HT-29 (cell line): ENCODE measurements around the gene ABCB11. TPM values are rescaled to one million over a fixed set of nuclear protein-coding genes. Genes with fewer than 3 reads are reported as not detected.
"Not testable (repeated sequence)": the region's sequence is repeated elsewhere in the genome, so short reads cannot be mapped to it uniquely, and the experiment has no call there.

Source experiments
- DNase-seq: peaks from one replicate; pipeline ENCODE4 v3.0.0-alpha.2; 2015; ENCODE audit warnings: low spot score
- total RNA-seq: library from RNA; depleted of rRNA; stranded (reverse); fragments of >200 nt; shearing (Covaris generic); gene quantifications from 2 replicates; pipeline ENCODE4 v1.2.3, GENCODE V29; 2014; rRNA removed

ABCB11 gene
- total RNA-seq: 0.08 TPM in 1 of 2 replicates, not detected in the other

DNA sequence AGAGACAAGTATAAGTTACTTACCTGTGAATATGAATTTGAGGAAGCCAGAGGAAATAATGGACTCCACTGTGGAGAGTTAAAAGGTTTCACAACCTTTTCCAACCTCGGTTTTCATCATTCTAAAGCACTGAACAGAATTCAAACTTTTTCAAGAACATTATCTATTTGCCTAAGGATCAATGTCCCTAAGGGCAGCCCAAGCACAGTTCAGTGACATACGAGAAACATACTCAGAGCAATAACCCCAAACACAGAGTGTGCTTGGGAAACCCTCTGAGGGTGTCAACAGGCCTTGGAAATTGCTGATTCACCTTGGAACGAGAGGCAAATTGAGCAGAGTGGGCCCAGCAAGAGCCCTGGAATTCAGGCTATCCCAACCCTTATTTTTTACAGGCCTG is at the start of gene ABCB11:
Gene ABCB11, minus strand, starts transcription at position 123 of the 400 bp plus-strand sequence. CDS start 13,199 bp downstream, outside the sequence.
- no peak for DNase-seq

DNA sequence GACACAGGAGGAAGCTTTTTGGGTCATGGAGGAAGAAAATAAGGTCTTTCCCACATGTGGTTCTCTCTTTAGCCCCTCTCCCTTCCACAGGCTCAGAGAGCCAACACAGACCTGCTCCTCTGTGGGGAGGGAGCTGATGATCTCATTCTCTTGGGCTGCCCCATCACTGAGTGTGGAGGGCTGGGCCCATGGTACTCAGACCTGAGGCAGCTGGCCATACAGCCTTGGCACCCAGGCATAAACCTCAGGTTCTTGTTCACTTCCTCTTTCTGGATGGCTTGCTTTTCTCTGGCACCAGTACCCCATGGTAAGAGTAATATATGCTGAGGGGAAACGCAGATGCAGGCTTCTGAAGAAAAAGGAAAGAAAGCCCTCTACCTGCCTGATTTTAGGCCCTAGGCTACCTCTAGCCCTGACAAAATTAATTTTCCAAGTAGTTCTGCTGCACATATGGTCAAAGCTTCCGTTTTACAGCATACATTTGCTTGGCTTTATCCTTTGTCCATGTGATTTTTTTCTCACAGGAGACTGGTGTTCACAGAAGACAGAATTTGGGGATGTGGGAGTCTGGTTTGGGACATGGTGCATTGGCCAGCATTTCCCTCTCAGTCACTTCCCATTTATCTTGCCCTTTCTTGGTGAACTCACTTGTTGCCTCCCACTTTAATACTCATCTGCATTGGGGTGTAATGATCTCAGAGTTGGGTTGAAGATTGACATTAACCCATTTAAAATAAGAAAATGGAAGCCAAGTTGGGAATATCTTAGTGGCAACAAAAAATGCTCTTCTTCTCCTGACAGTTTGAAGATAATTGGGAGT is 49.3 kb upstream of the ABCB11 start:
- DNase-seq: no peak

DNA sequence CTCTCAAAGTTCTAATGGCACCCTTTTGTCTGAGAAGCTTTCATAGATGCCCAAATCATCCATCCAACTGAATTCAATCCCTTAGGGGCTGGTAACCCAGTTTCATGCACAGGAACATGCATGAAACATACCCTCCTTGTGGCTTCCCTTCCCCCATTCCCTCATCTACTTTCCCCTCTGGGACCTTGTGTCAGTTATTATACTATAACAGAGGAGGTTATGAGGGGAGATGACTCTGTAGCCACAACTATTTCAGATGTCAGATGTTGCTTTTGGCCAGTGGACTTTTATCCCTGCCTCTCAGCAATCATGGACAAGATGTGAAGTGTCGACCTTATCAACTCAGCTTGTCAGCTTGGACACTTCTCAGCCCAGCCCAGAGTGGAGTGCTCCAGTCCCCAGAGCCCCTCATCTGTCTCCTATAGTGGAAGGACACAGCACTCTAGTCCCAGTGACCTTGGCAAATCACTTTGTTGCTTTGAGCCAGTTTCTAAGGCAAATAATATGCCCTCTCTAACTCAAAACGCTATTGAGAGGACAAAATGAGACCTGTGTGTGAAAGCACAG is 46.6 kb upstream of the ABCB11 start:
- DNase-seq: no peak

DNA sequence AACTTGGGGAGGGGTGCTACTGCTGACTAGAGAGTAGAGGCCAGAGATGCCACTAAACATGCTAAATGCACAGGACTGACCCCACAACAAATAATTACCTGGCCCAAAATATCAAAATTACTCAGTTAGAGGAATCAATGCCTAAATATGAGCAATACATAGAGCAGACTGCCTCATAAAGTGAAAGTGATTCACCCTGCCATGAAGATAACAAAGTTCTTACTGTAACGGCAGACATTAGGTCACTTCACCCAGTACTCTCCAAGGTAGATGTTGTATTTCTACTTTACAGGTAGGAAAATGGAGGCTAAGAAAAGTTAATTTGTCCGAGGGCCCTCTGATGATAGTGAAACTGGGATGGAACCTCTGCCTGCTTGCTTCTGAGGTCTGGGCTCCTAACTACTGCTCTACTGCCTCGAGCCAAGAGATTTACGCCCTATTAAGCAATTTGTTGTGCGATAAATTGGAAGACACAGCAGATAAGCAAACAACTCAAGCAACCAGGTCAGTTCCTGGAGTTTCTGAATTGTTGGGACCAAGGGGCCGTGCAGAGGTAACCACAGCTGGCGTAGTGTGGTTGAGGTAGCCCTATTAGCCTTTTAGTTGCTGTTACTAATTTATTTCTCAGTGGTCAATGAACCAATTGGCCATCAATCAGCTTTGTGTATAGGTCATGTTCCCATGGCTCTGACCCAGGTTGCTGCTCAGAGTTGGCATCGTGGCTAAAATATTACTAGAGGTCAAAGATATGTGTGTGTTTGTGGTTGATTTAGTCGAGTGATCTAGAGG is 43.0 kb upstream of the ABCB11 start:
- no peak for DNase-seq

DNA sequence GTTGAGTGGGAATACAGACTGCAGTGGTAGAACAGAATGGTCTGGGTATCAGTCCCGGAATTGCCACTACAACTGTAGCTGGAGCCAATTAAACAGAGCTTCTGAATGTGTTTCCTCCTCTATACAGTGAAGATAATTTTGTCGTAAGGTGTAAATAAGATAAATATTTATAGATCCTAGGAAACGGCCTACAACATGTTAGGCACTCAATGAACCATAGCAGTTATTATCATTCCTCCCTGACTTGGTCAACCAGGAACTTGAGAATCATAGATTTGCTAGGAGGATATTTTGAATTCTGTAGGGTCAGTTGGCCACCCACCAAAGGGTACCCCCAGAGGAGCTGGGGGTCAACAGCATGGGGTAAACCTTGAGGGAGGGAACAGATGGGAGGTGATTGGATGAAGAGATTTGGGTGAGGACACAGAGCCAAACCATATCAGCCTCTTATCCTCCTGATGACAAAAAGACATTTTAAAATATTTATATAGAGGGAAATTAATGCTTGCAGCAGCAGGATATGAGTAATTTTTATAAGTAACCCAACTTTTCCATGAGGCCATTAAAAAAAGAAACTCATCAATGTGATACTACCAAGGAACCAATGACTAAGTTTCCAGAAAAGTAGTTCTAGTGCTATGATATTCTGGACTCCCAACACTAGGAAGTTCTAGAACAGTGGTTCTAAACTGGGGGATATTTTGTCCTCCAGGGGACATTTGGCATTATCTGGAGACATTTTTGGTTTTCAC is 42.3 kb upstream of the ABCB11 start:
- DNase-seq: no peak

DNA sequence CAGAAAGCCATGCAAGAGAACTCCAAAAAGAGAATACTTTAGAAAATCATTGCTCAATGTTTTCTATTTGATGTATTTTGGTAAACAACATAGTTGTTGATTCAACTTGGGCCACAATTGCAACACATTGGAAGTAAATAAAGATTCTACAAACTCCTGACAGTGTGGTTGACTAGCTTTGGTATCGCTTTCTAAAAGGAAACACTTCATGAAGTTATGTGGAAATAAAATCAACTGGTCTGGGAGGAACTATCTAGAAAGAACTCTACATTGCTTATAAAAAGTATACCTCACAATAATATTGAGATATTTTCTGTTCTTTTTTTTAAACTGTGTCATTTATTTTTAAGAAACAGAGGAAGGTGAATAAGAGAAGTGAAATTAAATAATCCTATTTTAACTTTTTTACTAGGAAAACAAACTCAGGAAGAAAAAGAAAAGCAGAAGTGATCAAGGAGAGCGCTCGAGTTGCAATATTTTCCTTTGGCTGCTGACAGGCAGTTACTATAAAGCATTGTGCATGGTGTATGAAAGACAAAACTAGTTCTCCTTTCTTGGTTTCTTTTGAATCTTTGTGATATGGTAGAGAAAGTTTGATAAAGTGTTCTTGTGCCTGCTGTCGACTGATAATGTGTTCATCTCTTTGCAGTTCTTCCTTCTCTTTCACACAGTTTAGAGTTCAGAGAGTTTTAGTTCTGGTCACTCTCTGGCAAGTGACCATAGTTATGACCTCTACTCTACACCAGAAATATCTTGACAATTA is 41.2 kb upstream of the ABCB11 start:
- DNase-seq: no peak

DNA sequence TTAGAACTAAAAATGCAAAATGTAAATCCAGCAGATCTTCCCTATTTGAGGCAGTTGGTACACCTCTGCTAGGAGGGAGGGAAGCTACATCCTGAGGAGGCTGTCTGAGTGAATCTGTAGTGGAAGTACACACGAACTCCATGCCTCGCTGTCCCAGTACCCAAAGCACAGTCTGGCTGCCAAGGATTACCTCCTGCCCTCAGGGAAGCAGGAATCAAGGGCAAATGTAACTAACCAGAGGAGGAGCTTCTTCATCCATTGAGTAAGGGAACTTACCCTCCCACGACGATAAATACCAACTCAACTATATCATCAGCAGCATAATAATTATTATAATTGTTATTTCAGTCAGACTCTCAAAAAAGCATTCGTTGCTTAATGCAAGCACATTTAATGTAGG is 40.3 kb upstream of the ABCB11 start:
- no peak for DNase-seq

DNA sequence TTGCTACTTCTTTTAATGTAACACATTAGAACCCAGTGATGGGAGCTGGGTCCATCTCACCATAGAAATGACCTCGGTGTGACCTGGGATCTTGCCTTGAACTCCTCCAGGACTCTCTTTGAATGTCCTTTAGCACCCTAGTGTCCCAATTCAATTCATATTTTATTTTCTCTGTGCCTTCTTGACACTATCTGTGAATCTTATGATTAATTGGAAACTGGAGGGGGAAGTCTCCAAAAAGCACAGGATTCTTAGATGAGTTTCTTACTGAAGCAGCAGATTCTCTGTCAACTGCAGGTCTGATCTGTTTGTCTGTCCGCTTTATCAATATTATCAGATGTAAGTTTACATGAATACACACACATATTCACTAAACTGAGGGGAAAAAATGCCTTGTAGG is 38.7 kb upstream of the ABCB11 start:
- no peak for DNase-seq

DNA sequence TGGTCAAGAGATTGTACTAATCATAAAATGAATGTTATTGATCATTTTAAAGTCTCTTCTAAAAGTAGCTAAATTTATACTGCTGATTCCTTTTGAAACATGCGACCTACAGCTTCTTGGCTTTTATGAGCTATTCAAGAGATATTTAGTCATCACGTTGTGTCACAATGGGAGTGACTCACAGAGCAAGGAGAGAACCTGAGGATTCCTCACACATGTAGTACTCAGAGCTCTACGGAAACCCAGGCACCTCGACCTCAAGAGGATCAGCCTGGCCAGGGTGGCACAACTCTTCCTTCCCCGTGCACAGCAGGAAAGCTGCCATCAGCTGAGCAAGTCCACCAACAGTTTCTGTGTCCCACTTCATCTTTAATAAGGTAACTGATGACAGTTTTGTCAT is 38.2 kb upstream of the ABCB11 start, which contains the start of gene DHRS9:
Gene DHRS9, plus strand, starts transcription at position 223 of the 400 bp plus-strand sequence. CDS start 12,019 bp downstream, outside the sequence.
- peak; percentile 64 for DNase-seq

DNA sequence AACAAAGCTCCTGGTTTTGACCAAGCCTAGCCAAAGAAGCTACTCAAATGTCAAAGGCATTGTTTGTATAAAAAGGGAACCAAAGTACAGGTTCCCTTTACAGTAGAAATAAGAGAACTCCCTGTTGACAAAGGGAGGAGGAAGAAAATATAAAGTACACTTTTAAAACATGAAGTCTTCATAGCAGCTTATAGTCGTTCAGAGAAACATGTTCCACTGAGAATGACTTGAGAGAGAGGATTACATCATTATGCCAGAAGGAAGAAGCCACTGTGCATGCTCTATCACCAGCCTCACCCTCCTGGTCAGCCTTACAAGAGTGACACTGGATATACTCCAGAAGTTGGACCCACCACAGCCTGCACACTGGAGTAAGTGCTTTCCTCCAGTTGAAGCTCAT is 35.8 kb upstream of the ABCB11 start:
- DNase-seq: no peak

DNA sequence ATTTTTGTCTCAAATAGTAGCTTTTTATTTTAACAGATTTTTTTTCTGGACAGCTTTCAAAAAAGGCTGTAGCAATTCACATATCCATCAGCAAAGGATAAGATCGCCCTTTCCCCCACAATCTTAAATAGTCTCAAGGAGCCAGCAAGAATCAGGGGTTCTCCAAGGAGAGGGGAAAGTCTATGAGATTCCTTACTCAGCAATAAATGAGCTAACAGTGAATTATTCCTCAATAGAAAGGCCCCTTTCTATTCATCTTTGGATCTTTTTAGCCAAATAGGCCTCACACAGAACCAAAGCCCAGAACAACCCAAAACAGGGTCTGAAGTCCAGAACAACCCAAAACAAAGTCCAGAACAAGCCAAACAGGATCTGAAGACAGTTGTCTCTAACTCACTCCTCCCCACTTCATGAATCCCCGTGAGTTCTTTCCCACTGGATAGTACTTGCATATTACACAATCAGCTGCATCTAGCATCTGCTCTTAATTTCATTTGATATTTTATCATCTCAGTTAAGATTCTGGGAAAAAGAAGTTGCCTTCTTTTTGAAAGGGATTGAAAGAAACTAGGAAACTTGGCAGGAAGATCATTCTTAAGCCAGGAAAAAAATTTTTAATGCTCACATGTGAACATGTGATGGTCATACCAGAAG is 34.9 kb upstream of the ABCB11 start:
- DNase-seq: no peak

DNA sequence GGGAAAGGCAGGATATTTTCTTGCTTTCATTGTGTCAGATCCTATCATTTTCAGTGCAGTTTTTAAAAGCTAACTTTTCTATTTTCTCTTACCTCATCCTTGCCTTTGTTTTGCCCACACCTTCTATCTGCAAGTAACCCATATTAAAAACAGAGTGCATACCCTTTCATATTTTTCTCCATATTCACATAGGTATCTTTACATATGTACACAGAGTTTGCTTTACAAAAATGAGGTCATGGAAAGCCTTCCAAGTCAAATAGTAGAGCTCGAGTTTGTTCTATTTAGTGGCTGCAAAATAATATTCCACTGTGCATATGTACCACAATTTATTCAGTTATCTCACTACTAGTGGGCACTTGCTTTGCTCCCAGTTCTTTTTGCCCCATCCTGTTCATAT is 34.3 kb upstream of the ABCB11 start:
- no peak for DNase-seq

DNA sequence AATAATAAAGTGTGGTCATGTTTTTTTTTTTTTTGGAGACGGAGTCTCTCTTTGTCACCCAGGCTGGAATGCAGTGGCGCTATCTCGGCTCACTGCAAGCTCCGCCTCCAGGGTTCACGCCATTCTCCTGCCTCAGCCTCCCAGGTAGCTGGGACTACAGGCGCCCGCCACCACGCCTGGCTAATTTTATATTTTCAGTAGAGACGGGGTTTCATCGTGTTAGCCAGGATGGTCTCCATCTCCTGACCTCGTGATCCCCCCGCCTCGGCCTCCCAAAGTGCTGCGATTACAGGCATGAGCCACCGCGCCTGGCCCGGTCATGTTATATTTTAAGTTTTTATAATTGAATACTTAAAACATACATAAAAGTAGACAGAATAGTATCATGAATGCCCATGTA is 33.1 kb upstream of the ABCB11 start:
- DNase-seq: not testable (repeated sequence)

DNA sequence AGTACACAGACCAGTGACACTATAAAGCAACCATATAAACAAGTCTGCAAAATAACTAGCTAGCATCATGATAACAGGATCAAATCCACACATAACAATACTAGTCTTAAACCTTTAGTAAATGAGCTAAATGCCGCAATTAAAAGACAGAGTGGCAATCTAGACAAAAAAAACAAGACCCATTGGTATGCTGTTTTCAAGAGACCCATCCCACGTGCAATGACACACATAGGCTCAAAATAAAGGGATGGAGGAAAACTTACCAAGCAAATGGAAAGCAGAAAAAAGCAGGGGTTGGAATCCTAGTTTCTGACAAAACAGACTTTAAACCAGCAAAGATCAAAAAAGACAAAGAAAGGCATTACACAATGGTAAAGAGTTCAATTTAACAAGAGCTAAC is 23.5 kb upstream of the ABCB11 start:
- DNase-seq: not testable (repeated sequence)

DNA sequence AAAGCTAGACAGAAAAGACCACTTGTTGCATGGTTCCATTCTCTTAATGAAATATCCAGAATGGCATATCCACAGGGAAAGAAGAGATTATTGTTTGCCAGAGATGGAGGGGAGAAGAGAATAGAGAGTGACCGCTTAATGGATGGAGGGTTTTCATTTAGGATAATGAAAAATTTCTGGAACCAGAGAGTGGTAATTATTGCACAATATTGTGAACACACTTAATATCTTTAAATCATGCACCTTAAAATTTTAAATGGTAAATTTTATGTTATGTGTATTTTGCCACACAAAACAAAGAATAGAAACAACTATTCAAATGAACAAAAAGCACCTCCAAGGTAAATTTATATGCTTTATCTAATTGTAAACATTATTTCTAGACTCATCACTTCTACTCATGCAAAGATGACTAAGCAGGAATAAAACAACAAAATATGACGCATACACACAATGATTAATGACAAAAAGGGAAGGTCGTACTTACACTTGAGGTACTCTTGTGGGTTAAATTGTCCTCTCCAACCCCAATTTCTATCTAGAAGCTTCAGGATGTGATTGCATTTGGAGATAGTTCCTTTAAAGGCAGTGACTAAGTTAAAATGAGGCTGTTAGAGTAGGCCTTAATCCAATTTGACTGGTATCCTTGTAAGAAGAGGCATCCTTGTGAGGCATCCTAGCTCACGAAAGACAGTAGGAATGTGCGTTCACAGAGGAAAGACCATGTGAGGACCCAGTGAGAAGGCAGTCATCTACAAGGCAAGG is 19.5 kb upstream of the ABCB11 start:
- no peak for DNase-seq

DNA sequence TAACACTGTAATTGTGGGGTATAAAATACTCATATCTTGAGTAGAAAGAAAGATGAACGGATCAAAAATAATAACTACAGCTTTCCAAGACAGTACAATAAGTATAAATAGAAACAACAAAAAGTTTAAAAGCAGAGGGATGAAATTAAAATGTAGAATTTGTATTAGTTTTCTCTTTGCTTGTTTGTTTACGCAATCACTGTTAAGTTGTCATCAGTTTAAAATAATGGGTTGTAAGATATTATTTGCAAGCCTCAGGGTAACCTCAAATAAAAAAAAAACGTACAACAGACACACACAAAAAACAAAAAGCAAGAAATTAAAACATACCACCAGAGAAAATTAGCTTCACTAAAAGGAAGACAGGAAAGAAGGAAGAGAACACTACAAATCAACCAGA is 18.0 kb upstream of the ABCB11 start:
- no peak for DNase-seq

DNA sequence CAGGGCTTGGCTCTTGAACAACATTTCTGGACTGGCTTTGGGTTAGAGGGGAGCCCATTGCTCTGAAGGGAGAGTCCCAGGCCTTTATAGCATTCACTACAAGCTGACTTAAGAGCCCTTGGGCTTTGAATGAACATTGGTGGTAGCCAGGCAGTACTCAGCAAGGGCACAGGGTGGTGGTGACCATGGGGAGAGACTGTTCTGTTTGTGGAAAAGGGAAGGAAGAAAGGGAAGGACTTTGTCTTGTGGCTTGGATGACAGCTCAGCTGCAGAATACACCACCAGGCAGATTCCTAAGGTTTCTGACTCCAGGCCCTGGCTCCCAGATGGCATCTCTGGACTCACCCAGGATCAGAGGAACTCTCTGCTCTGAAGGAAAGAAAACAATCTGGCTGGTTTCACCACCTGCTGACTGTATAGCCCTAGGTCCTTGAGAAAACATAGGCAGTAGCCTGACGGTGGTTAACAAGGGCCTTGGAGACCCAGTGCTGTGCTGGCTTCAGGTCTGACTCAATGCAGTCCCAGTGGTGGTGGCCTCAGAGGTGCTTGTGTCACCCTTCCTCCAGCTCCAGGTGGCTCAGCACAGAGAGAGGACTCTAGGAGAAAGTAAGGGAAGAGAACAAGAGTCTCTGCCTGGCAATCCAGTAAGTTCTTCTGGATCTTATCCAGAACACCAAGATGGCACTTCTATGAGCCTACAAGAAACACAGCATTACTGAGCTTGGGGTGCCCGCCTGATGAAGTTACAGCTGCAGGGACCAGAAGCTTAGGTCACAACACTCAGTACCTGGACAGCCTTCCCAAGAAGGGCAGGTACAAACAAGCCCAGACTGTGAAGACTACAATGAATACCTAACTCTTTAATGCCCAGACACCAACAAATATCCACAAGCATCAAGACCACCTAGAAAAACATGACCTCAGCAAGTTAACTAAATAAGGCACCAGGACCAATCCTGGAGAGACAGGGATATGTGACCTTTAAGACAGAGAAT is 16.4 kb upstream of the ABCB11 start:
- DNase-seq: no peak

DNA sequence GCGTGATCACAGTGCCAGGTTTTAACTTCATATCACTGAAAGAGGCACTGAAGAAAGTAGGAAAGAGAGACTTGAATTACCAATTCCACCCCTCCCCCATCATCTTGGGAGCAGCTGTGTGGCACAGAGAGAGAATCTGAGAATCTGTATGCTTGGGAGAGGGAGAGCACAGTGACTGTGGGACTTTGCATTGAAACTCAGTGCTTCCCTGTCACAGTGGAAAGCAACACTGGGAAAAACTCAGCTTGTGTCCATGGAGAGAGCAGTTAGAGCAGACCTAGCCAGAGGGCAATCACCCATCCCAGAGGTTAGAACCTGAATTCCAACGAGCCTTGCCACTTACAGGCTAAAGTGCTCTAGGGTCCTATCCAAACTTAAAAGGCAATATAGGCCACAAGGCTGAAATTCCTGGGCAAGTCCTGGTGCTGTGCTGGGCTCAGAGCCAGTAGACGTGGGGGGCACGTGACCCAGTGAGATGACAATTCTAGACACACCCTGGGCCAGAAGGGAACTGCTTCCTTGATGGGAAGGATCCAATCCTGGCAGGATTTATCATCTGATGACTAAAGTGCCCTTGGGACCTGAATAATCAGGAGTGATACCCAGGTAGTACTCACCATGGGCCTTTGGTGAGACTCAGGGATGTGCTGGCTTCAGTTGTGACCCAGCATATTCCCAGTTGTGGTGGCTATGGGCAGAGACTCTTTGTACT is 15.5 kb upstream of the ABCB11 start:
- DNase-seq: no peak
